Ovary (tissue), 3 donors: ENCODE measurements around the gene C2orf72.

Source experiments
- EP300 ChIP-seq: sonication (generic); formaldehyde crosslinking; IDR thresholded peaks from one replicate; pipeline ENCODE4 v1.6.1; 2017; ENCODE audit warnings: antibody characterized with exemption
- POLR2A ChIP-seq: fragments of 450-650 bp; IDR thresholded peaks from one replicate; pipeline ENCODE4 v1.6.1; 2017; ENCODE audit warnings: antibody characterized with exemption, mild to moderate bottlenecking, moderate library complexity
- TF ChIP-seq, protein P1 (sequence below), 3 donors: fragments of 450-650 bp in 2 of 3; fragments of 200-600 bp in 1 of 3; IDR thresholded peaks; one replicate each; pipeline versions ENCODE4 v1.5.1 to v1.8.0; 2016 to 2022; ENCODE audit warnings: antibody characterized with exemption in 3 of 3, mild to moderate bottlenecking in 1 of 3
- donor health status: DM: no; HTN: no; CAD: no.

DNA sequence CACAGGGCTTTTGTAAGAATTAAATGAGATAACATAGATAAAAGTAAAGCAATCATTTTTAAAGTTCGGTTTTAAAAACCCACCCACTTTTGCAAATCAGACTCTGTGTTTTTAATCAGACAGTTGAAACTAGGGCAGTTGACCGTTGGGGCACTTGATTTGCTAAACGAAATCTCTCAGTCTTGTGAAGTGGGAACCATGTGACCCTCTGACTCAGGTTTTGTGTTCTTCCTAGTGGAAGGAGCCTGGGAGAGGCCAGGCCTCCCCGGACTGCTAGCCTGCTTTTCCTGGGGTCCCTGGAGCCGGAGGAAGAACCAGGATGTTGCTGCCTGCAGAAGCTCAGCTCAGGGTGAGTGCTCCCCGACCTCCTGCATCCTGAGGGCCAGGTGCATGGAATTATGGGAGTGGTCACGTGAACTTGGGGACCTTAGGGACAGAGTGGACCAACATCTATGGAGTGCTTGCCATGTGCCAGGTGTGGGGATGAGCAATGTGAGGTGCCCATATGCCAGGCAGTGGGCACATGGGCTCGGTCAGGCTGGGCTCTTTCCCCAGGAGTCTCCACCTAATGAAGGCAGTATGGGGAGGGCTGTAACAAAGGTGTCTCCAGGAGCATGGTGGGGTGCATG, 3.9 kb downstream of the C2orf72 start:
- TF ChIP-seq, protein P1, sequence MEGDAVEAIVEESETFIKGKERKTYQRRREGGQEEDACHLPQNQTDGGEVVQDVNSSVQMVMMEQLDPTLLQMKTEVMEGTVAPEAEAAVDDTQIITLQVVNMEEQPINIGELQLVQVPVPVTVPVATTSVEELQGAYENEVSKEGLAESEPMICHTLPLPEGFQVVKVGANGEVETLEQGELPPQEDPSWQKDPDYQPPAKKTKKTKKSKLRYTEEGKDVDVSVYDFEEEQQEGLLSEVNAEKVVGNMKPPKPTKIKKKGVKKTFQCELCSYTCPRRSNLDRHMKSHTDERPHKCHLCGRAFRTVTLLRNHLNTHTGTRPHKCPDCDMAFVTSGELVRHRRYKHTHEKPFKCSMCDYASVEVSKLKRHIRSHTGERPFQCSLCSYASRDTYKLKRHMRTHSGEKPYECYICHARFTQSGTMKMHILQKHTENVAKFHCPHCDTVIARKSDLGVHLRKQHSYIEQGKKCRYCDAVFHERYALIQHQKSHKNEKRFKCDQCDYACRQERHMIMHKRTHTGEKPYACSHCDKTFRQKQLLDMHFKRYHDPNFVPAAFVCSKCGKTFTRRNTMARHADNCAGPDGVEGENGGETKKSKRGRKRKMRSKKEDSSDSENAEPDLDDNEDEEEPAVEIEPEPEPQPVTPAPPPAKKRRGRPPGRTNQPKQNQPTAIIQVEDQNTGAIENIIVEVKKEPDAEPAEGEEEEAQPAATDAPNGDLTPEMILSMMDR (IDR thresholded peaks at IDR 0.05): no peak
- TF ChIP-seq EP300: no peak
- TF ChIP-seq POLR2A: no peak
